ENCODE results near the gene SH3BP4.

Gene SH3BP4

GRCh38 chr2:235021752-235022151 is 69.9 kb downstream of the SH3BP4 start:
- no peak for FAIRE-seq

GRCh38 chr2:235024191-235024860 is 72.5 kb downstream of the SH3BP4 start:
- no peak for FAIRE-seq

- no peak for FAIRE-seq
Measured at GRCh38 chr2:235024931-235025773, 73.3 kb downstream of the SH3BP4 start.

GRCh38 chr2:235025800-235026536 is 74.2 kb downstream of the SH3BP4 start:
- FAIRE-seq = no peak

GRCh38 chr2:235026649-235027557 is 75.1 kb downstream of the SH3BP4 start:
- no peak for FAIRE-seq

GRCh38 chr2:235027558-235028214 is 75.9 kb downstream of the SH3BP4 start:
- FAIRE-seq = no peak

GRCh38 chr2:235028646-235029045 is 76.8 kb downstream of the SH3BP4 start:
- no peak for FAIRE-seq

- FAIRE-seq = no peak
Measured at GRCh38 chr2:235029054-235029453, 77.2 kb downstream of the SH3BP4 start.

- no peak for FAIRE-seq
Measured at GRCh38 chr2:235030126-235030525, 78.3 kb downstream of the SH3BP4 start.

- no peak for FAIRE-seq
Measured at GRCh38 chr2:235030936-235031335, 79.1 kb downstream of the SH3BP4 start.

- FAIRE-seq = no peak
Measured at GRCh38 chr2:235031686-235032373, 80.0 kb downstream of the SH3BP4 start.

- no peak for FAIRE-seq
Measured at GRCh38 chr2:235032466-235032865, 80.6 kb downstream of the SH3BP4 start.

- FAIRE-seq = no peak
Measured at GRCh38 chr2:235032949-235033348, 81.1 kb downstream of the SH3BP4 start.

GRCh38 chr2:235034265-235035118 is 82.7 kb downstream of the SH3BP4 start:
- FAIRE-seq = no peak

- no peak for FAIRE-seq
Measured at GRCh38 chr2:235037604-235038166, 85.9 kb downstream of the SH3BP4 start.

- no peak for FAIRE-seq
Measured at GRCh38 chr2:235041221-235041917, 89.6 kb downstream of the SH3BP4 start.

GRCh38 chr2:235041918-235042575 is 90.2 kb downstream of the SH3BP4 start:
- no peak for FAIRE-seq
